ENCODE results near the gene METTL14. TPM values are rescaled to one million over a fixed set of nuclear protein-coding genes. Genes with fewer than 3 reads are reported as not detected.

The METTL14 gene
- total RNA-seq, 1 donor from 2014 or later, result 43.9 TPM

DNA sequence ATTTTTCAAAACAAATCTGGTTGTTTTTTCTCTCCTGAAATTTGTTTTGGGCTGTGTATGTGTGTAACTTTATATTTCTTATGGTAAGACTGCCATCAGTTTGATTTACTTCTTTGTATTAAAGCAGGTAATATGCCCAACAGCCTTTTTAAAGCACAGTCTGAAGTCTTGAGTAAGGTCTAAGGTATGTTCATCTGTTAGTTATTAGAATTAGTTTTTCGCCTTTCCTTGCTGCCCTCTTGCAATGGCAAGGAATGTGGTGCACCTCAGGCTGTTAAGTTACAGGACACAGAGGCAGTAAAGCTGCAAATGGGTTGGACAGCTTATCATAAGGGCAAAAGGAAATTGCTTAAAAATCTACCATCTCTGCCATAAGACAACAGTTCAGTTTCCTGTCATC, 71.8 kb downstream of the METTL14 start:
- intact Hi-C loops (cut with micrococcal nuclease), result no loop called here

DNA sequence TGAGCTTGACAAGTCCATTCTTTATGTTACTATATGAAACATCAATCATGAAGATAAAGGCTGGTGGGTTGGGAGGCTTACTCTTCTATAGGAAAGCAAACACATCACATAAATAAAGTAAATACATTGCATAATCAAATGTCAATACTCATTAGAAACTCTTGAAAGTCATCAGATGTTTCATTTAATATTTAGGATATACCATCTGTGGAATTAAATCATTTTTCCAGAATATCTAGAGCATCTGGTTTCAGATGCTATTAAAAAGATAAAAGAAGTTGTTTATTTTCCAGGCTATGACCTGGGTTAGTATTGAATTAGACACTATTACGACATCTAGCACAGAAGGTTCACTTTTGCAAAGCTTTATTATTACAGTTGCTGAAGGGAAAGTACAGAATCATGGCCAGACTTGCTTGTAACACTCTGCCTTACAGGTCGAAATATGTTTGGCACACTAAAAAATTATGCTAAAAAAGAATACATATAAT, 72.6 kb downstream of the METTL14 start:
- intact Hi-C loops (cut with micrococcal nuclease), result no loop called here

DNA sequence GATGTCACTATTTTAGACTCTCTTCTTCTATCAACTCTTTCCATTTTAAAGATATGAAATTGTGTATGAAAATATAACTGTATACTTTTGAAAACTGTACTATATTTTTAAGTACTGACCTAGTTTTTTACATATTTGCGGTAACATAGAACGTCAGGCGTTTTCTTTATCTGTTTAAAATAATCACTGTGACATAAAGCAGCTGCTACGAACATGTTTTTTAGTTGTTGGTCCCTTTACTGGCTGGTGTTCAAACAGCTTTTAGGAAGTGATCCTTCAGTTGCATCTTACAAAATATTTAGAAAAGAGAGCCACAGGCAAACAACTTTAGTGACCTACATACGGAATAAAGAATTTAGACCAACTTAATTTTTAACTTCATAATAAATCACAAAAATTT, 73.1 kb downstream of the METTL14 start:
- intact Hi-C loops (cut with micrococcal nuclease), result no loop called here

GRCh38 chr4:118759481-118759880, 74.3 kb downstream of the METTL14 start:
- intact Hi-C loops (cut with micrococcal nuclease), result no loop called here

GRCh38 chr4:118760092-118760491, 74.9 kb downstream of the METTL14 start:
- intact Hi-C loops (cut with micrococcal nuclease), result no loop called here

DNA sequence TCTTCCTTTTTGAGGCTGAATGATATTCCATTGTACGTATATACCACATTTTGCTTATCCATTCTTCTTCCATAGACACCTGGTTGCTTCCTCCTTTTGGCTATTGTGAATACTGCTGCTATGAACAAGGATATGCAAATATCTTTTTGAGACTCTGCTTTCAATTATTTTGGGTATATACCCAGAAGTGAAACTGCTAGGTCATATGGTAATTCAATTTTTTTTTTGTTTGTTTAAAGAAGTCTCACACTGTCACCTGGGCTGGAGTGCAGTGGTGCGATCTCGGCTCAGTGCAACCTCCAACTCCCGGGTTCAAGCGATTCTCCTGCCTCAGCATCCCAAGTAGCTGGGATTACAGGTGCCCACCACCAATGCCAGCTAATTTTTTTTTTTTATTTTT, 75.3 kb downstream of the METTL14 start:
- intact Hi-C loops (cut with micrococcal nuclease), result no loop called here

- intact Hi-C loops (cut with micrococcal nuclease), result no loop called here
Observed at GRCh38 chr4:118761397-118762016, 76.3 kb downstream of the METTL14 start.

DNA sequence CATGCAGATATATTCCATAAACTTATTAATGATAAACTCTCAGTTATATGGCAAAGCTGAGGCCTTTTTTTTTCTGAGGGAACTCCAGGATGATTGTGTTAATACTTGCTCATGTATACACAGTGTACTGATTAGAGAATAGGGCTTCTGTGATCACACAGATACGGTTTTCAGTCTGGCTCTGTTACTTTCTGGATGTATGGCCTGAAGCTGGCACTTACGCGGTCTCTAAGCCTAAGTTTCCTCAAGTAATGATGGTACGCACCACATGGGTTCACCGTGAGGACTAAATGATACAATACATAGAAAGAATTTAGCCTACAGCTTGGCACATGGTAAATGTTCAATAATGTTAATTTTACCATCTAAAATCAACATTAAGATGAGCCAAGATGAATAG, 77.0 kb downstream of the METTL14 start:
- intact Hi-C loops (cut with micrococcal nuclease), result no loop called here

DNA sequence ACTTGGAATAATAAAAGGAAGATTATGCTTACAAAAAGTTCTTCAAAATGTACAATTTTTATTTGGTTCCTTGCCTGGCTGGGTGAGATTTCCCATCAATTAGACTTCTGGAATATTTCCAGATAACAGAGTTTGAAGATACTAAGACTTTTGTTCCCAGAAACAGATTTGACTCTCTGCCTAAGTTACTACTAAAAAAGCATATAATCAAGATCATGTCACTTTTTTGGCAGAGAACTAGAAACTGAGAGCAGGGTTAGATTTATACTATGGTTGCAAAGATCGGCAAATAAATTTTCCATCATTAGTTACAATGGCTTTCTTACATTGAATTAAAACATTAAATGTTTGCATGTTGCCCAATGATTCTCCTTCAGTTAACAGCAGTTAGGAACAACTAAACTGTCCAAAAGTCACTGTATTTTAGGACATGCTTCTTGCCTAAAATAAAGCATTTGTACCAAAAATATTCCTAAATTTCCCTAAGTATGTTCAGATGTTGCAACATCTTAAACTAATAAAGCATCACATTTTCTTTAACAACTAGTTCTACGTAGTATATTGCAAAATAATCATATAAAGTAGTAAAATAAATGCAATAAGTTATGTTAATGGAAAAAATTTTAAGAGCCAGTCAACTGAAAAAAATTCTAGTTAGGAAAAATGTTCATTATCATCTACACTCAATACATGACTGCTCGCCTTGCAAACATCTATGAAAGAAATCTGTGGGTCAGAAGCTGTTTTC, 77.7 kb downstream of the METTL14 start:
- intact Hi-C loops (cut with micrococcal nuclease), result no loop called here

Other genes with a start within 250 kb of the METTL14 start
- 70.9 and 71.5 TPM in 2 replicates for gene SEC24D, start 150.7 kb downstream of the METTL14 start, total RNA-seq
- 0.93 and 0.98 TPM in 2 replicates for gene SYNPO2, start 203.5 kb downstream of the METTL14 start, total RNA-seq

Data from T-helper 1 cell treated with Interleukin-12 subunit alpha and Interleukin-12 subunit beta and Interleukin-4 antibody, amounts not matched to agents 30 ng/mL and 1 ng/mL, for 36 hours (primary cell).